GM12878 (cell line): ENCODE data around the gene UBAC2. TPM values are rescaled to one million over a fixed set of nuclear protein-coding genes. Genes with fewer than 3 reads are reported as not detected.

ENCODE experiments used
- BACH1 ChIP-seq: fragments of 450-650 bp; IDR thresholded peaks from 2 replicates; pipeline ENCODE4 v1.6.1; 2017; ENCODE audit warnings: mild to moderate bottlenecking, borderline replicate concordance
- CHD1 ChIP-seq: IDR thresholded peaks from 2 replicates; pipeline ENCODE4 v1.6.1; 2012; ENCODE audit warnings: low read depth, low read length, improper control_type of control experiment
- CREB1 ChIP-seq: IDR thresholded peaks from 2 replicates; pipeline ENCODE4 v1.6.1; 2012; ENCODE audit warnings: low read depth, mild to moderate bottlenecking, inconsistent platforms
- IRF5 ChIP-seq: fragments of 450-650 bp; IDR thresholded peaks from 2 replicates; pipeline ENCODE4 v1.6.1; 2017; ENCODE audit warnings: borderline replicate concordance
- MEF2B ChIP-seq: fragments of 450-650 bp; IDR thresholded peaks from 2 replicates; pipeline ENCODE4 v1.6.1; 2018; ENCODE audit warnings: mild to moderate bottlenecking, moderate library complexity; ENCODE audit not compliant: partially characterized antibody, poor library complexity, severe bottlenecking
- SMAD5 ChIP-seq: IDR thresholded peaks from 2 replicates; pipeline ENCODE4 v1.6.1; 2016; ENCODE audit warnings: antibody characterized with exemption, low read depth
- SRF ChIP-seq, 2 experiments: IDR thresholded peaks; 2 replicates each; pipeline ENCODE4 v1.6.1; 2011; ENCODE audit warnings: low read depth in 2 of 2, low read length in 2 of 2, mild to moderate bottlenecking in 1 of 2, moderate library complexity in 1 of 2
- TCF7 ChIP-seq: IDR thresholded peaks from 2 replicates; pipeline ENCODE4 v1.6.1; 2014; ENCODE audit warnings: antibody characterized with exemption, borderline replicate concordance
- YY1 ChIP-seq: IDR thresholded peaks from 2 replicates; pipeline ENCODE4 v1.6.1; 2011; ENCODE audit warnings: low read depth, mild to moderate bottlenecking, low read length
- ZNF207 ChIP-seq: fragments of 450-650 bp; IDR thresholded peaks from 2 replicates; pipeline ENCODE4 v1.6.1; 2014; ENCODE audit warnings: antibody characterized with exemption, mild to moderate bottlenecking, borderline replicate concordance
- ZNF274 ChIP-seq: IDR thresholded peaks from one replicate; pipeline ENCODE4 v1.8.0; 2011; ENCODE audit not compliant: insufficient read length, insufficient read depth
- ZNF592 ChIP-seq: fragments of 450-650 bp; IDR thresholded peaks from 2 replicates; pipeline ENCODE4 v1.6.1; 2017; ENCODE audit warnings: mild to moderate bottlenecking, moderate library complexity
- polyA plus RNA-seq, 11 experiments: library from polyadenylated mRNA; depleted of rRNA in 4 of 11; unstranded in 6 of 11; stranded (reverse) in 5 of 11; fragments of >200 nt; fragmentation: Nextera tagmentation in 4 of 11; fragmentation: Illumina TruSeq in 1 of 11; extraction: Ambion mirVana in 4 of 11; extraction: Trizol in 1 of 11; gene quantifications; 1 replicate in 1 of 11; 2 replicates in 10 of 11; pipeline versions ENCODE4 v1.2.1 to v1.2.3, GENCODE V29; 2011 to 2016; ENCODE audit warnings: inconsistent platforms in 2 of 11, missing spikeins in 2 of 11, low read depth in 1 of 11
- total RNA-seq, 4 experiments: library from RNA; depleted of rRNA in 3 of 4; stranded (reverse); fragments of >200 nt in 3 of 4; fragmentation: Illumina TruSeq in 1 of 4; extraction: Trizol in 1 of 4; gene quantifications; 2 replicates each; pipeline versions ENCODE4 v1.2.1 to v1.2.3, GENCODE V29; 2013 to 2021
- TF ChIP-seq, protein P1 (sequence below), 3 experiments: IDR thresholded peaks in 2 of 3; conservative IDR thresholded peaks in 1 of 3; 2 replicates each; pipeline ENCODE4 v1.5.1; 2011; ENCODE audit warnings: low read depth in 3 of 3, low read length in 3 of 3, mild to moderate bottlenecking in 3 of 3, control low read depth in 2 of 3, moderate library complexity in 2 of 3, inconsistent platforms in 1 of 3, mixed read lengths in 1 of 3; ENCODE audit not compliant: control insufficient read depth in 2 of 3, insufficient read depth in 1 of 3; ENCODE audit errors: extremely low read depth in 1 of 3
- TF ChIP-seq, protein P2 (sequence below): fragments of 450-650 bp; conservative IDR thresholded peaks from 2 replicates; pipeline ENCODE4 v1.6.1; 2017; ENCODE audit warnings: mild to moderate bottlenecking, moderate library complexity
- TF ChIP-seq, protein P3 (sequence below): fragments of 450-650 bp; IDR thresholded peaks from 2 replicates; pipeline ENCODE4 v1.6.1; 2016; ENCODE audit warnings: mild to moderate bottlenecking
- TF ChIP-seq, protein P4 (sequence below): fragments of 450-650 bp; IDR thresholded peaks from 2 replicates; pipeline ENCODE4 v1.6.1; 2017; ENCODE audit warnings: antibody characterized with exemption, mild to moderate bottlenecking, moderate library complexity

Gene UBAC2
- total and polyA plus RNA-seq, 10 of the 15 experiments (the other 5 are each of a cell fraction or from before 2014, with no cell fraction given): 3.0 to 54.6 (median 17.4) TPM

DNA sequence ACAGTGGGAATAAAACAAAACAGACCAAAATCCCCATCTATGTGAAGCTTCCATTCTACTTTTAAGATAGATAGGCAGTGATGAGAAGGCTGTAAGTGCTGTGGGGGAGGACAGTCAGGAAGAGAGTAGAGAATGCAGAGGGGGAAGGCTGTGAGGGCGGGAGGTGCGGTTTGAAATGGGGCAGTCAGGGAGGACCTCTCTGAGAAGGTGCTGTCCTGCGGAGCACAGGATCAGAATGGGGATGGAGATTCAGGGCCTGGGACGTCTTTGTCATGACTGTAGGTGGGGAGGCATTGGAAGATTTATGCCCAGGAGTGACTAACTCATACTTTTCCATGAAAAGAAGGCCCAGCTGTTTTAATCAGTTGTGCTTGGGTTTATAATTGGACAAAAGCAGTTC is 110.5 kb downstream of the UBAC2 start (continued):
- no peak for TF ChIP-seq CREB1
- TF ChIP-seq BACH1: no peak
- no peak for TF ChIP-seq ZNF592
- no peak for TF ChIP-seq YY1
- no peak for TF ChIP-seq TCF7
- TF ChIP-seq, protein P1, sequence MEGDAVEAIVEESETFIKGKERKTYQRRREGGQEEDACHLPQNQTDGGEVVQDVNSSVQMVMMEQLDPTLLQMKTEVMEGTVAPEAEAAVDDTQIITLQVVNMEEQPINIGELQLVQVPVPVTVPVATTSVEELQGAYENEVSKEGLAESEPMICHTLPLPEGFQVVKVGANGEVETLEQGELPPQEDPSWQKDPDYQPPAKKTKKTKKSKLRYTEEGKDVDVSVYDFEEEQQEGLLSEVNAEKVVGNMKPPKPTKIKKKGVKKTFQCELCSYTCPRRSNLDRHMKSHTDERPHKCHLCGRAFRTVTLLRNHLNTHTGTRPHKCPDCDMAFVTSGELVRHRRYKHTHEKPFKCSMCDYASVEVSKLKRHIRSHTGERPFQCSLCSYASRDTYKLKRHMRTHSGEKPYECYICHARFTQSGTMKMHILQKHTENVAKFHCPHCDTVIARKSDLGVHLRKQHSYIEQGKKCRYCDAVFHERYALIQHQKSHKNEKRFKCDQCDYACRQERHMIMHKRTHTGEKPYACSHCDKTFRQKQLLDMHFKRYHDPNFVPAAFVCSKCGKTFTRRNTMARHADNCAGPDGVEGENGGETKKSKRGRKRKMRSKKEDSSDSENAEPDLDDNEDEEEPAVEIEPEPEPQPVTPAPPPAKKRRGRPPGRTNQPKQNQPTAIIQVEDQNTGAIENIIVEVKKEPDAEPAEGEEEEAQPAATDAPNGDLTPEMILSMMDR (IDR thresholded peaks at IDR 0.05 in 2 of 3, conservative IDR thresholded peaks at IDR 0.05 in 1 of 3; ENCODE audit: control insufficient read depth in 2 of 3, extremely low read depth in 1 of 3, insufficient read depth in 1 of 3, low read depth in 3 of 3, low read length in 3 of 3): no peak
- TF ChIP-seq CHD1: no peak
- no peak for TF ChIP-seq IRF5
- TF ChIP-seq MEF2B: no peak
- TF ChIP-seq, protein P2, sequence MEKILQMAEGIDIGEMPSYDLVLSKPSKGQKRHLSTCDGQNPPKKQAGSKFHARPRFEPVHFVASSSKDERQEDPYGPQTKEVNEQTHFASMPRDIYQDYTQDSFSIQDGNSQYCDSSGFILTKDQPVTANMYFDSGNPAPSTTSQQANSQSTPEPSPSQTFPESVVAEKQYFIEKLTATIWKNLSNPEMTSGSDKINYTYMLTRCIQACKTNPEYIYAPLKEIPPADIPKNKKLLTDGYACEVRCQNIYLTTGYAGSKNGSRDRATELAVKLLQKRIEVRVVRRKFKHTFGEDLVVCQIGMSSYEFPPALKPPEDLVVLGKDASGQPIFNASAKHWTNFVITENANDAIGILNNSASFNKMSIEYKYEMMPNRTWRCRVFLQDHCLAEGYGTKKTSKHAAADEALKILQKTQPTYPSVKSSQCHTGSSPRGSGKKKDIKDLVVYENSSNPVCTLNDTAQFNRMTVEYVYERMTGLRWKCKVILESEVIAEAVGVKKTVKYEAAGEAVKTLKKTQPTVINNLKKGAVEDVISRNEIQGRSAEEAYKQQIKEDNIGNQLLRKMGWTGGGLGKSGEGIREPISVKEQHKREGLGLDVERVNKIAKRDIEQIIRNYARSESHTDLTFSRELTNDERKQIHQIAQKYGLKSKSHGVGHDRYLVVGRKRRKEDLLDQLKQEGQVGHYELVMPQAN: no peak
- TF ChIP-seq SMAD5: no peak
- no peak for TF ChIP-seq SRF (IDR thresholded peaks at IDR 0.05; ENCODE audit: low read depth in 2 of 2, low read length in 2 of 2)
- TF ChIP-seq, protein P3, sequence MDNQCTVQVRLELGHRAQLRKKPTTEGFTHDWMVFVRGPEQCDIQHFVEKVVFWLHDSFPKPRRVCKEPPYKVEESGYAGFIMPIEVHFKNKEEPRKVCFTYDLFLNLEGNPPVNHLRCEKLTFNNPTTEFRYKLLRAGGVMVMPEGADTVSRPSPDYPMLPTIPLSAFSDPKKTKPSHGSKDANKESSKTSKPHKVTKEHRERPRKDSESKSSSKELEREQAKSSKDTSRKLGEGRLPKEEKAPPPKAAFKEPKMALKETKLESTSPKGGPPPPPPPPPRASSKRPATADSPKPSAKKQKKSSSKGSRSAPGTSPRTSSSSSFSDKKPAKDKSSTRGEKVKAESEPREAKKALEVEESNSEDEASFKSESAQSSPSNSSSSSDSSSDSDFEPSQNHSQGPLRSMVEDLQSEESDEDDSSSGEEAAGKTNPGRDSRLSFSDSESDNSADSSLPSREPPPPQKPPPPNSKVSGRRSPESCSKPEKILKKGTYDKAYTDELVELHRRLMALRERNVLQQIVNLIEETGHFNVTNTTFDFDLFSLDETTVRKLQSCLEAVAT: no peak
- TF ChIP-seq ZNF207: no peak
- TF ChIP-seq, protein P4, sequence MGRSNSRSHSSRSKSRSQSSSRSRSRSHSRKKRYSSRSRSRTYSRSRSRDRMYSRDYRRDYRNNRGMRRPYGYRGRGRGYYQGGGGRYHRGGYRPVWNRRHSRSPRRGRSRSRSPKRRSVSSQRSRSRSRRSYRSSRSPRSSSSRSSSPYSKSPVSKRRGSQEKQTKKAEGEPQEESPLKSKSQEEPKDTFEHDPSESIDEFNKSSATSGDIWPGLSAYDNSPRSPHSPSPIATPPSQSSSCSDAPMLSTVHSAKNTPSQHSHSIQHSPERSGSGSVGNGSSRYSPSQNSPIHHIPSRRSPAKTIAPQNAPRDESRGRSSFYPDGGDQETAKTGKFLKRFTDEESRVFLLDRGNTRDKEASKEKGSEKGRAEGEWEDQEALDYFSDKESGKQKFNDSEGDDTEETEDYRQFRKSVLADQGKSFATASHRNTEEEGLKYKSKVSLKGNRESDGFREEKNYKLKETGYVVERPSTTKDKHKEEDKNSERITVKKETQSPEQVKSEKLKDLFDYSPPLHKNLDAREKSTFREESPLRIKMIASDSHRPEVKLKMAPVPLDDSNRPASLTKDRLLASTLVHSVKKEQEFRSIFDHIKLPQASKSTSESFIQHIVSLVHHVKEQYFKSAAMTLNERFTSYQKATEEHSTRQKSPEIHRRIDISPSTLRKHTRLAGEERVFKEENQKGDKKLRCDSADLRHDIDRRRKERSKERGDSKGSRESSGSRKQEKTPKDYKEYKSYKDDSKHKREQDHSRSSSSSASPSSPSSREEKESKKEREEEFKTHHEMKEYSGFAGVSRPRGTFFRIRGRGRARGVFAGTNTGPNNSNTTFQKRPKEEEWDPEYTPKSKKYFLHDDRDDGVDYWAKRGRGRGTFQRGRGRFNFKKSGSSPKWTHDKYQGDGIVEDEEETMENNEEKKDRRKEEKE: no peak
- no peak for TF ChIP-seq ZNF274
